Liver (tissue), 9 donors: ENCODE results near the gene SCGB3A1. TPM values are rescaled to one million over a fixed set of nuclear protein-coding genes. Genes with fewer than 3 reads are reported as not detected.

Source experiments
- DNase-seq: peaks from one replicate; pipeline ENCODE4 v3.0.0-alpha.2; 2017; ENCODE audit warnings: low spot score
- H3K27ac ChIP-seq, 2 donors: one replicate each; pipeline ENCODE4 v1.7.0; 2013; ENCODE audit warnings: inconsistent platforms in 2 of 2, low read length in 2 of 2, control low read depth in 1 of 2, low read depth in 1 of 2, mild to moderate bottlenecking in 1 of 2
- H3K27me3 ChIP-seq, 4 donors: one replicate each; pipeline versions ENCODE4 v1.6.1 to v1.7.0; 2013; ENCODE audit warnings: low read length in 3 of 4, inconsistent platforms in 1 of 4, mild to moderate bottlenecking in 1 of 4, moderate library complexity in 1 of 4; ENCODE audit not compliant: control insufficient read depth in 4 of 4, insufficient read depth in 4 of 4
- H3K36me3 ChIP-seq, 4 donors: one replicate each; pipeline versions ENCODE4 v1.6.1 to v1.7.0; 2013; ENCODE audit warnings: low read length in 3 of 4, mild to moderate bottlenecking in 3 of 4, low read depth in 1 of 4, moderate library complexity in 1 of 4; ENCODE audit not compliant: control insufficient read depth in 4 of 4, insufficient read depth in 3 of 4
- H3K4me1 ChIP-seq, 4 donors: one replicate each; pipeline versions ENCODE4 v1.6.1 to v1.7.0; 2013; ENCODE audit warnings: low read length in 3 of 4, mild to moderate bottlenecking in 3 of 4, moderate library complexity in 1 of 4; ENCODE audit not compliant: control insufficient read depth in 4 of 4, insufficient read depth in 4 of 4
- H3K4me3 ChIP-seq, 3 donors: one replicate each; pipeline versions ENCODE4 v1.6.1 to v1.7.0; 2013; ENCODE audit warnings: low read length in 3 of 3, control low read depth in 1 of 3, low read depth in 1 of 3, mild to moderate bottlenecking in 1 of 3
- H3K9ac ChIP-seq, 2 donors: one replicate each; pipeline ENCODE4 v1.7.0; 2013; ENCODE audit warnings: low read length in 2 of 2, mild to moderate bottlenecking in 2 of 2, moderate library complexity in 2 of 2, control low read depth in 1 of 2, low read depth in 1 of 2
- H3K9me3 ChIP-seq, 4 donors: one replicate each; pipeline versions ENCODE4 v1.6.1 to v1.7.0; 2013; ENCODE audit warnings: low read length in 3 of 4; ENCODE audit not compliant: control insufficient read depth in 4 of 4
- EGR1 ChIP-seq, 2 donors: IDR thresholded peaks; 2 replicates each; pipeline ENCODE4 v1.6.1; 2016 to 2018; ENCODE audit warnings: antibody characterized with exemption in 2 of 2, low read depth in 2 of 2
- FOXA2 ChIP-seq: IDR thresholded peaks from 2 replicates; pipeline ENCODE4 v1.6.1; 2016; ENCODE audit warnings: antibody characterized with exemption
- GABPA ChIP-seq, 2 donors: IDR thresholded peaks in 1 of 2; conservative IDR thresholded peaks in 1 of 2; 2 replicates each; pipeline ENCODE4 v1.6.1; 2016; ENCODE audit warnings: antibody characterized with exemption in 2 of 2, mild to moderate bottlenecking in 1 of 2, moderate library complexity in 1 of 2
- HNF4A ChIP-seq, 2 donors: conservative IDR thresholded peaks; 2 replicates each; pipeline ENCODE4 v1.6.1; 2016; ENCODE audit warnings: antibody characterized with exemption in 2 of 2, mild to moderate bottlenecking in 2 of 2
- HNF4G ChIP-seq: IDR thresholded peaks from 2 replicates; pipeline ENCODE4 v1.6.1; 2016; ENCODE audit warnings: antibody characterized with exemption
- JUND ChIP-seq, 2 donors: IDR thresholded peaks; 2 replicates each; pipeline ENCODE4 v1.6.1; 2016; ENCODE audit warnings: antibody characterized with exemption in 2 of 2
- NR2F2 ChIP-seq: IDR thresholded peaks from 2 replicates; pipeline ENCODE4 v1.6.1; 2016; ENCODE audit warnings: antibody characterized with exemption
- RAD21 ChIP-seq, 2 donors: IDR thresholded peaks; 2 replicates each; pipeline ENCODE4 v1.6.1; 2016; ENCODE audit warnings: antibody characterized with exemption in 2 of 2, mild to moderate bottlenecking in 2 of 2
- RXRA ChIP-seq, 2 donors: IDR thresholded peaks; 2 replicates each; pipeline ENCODE4 v1.6.1; 2017 to 2018; ENCODE audit warnings: antibody characterized with exemption in 2 of 2, mild to moderate bottlenecking in 1 of 2
- SP1 ChIP-seq: IDR thresholded peaks from 2 replicates; pipeline ENCODE4 v1.6.1; 2018; ENCODE audit warnings: antibody characterized with exemption, mild to moderate bottlenecking
- TAF1 ChIP-seq: conservative IDR thresholded peaks from 2 replicates; pipeline ENCODE4 v1.6.1; 2016; ENCODE audit warnings: antibody characterized with exemption, mild to moderate bottlenecking
- YY1 ChIP-seq: IDR thresholded peaks from 2 replicates; pipeline ENCODE4 v1.6.1; 2016; ENCODE audit warnings: antibody characterized with exemption, mild to moderate bottlenecking
- WGBS: extraction: QIAGEN DNeasy Blood & Tissue Kit; methylation state at CpG from one replicate; pipeline ENCODE4 v1.1.7; 2013; 5-methylcytosine and 5-hydroxymethylcytosine counted together
- polyA plus RNA-seq, 2 donors: library from polyadenylated mRNA; stranded (reverse) in 1 of 2; unstranded in 1 of 2; fragments of 200-250 nt in 1 of 2; fragments of >200 nt in 1 of 2; fragmentation: Nextera tagmentation in 1 of 2; extraction: Ambion mirVana in 1 of 2; gene quantifications; one replicate each; pipeline versions ENCODE4 v1.2.1 to v1.2.3, GENCODE V29; 2013 to 2015
- total RNA-seq, 2 donors: library from RNA; depleted of rRNA; stranded (reverse); fragments of >200 nt; gene quantifications; one replicate each; pipeline ENCODE4 v1.2.3, GENCODE V29; 2014
- TF ChIP-seq, protein P1 (sequence below): IDR thresholded peaks from 2 replicates; pipeline ENCODE4 v1.6.1; 2016; ENCODE audit warnings: antibody characterized with exemption, mild to moderate bottlenecking
- TF ChIP-seq, protein P2 (sequence below): IDR thresholded peaks from 2 replicates; pipeline ENCODE4 v1.6.1; 2016; ENCODE audit warnings: antibody characterized with exemption
- donor health status: healthy.
- donor health status: healthy.
- donor health status: healthy.
- donor health status: healthy.
- donor health status: healthy.

Gene SCGB3A1
- total and polyA plus RNA-seq, 4 donors: 1.5 TPM; not detected in 2

DNA sequence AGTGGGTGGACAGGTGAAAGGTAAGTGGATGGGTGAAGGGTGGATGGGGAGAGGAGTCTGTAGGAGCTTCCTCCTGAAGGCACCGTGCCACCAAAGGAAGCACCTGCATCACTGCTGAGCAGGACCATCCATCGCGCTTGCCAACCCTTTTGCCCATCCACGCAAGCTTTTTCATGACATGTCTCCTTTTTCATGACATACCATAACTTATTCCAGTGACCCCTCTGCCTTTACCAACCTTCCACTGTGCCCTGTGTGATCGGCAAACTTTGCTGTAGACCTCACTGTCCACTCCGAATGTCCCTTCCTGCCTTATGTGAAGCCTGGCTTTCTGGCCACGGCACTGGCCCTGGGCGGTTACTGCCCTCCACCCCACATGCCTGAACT is 44.7 kb upstream of the SCGB3A1 start:
- H3K9me3 ChIP-seq: no peaks in the 10 kb centered on the region
- H3K4me3 ChIP-seq: no peak overlapping the region
- H3K27me3 ChIP-seq: no peaks in the 10 kb centered on the region
- no peak for TF ChIP-seq HNF4A (conservative IDR thresholded peaks at IDR 0.05)
- TF ChIP-seq, protein P1, sequence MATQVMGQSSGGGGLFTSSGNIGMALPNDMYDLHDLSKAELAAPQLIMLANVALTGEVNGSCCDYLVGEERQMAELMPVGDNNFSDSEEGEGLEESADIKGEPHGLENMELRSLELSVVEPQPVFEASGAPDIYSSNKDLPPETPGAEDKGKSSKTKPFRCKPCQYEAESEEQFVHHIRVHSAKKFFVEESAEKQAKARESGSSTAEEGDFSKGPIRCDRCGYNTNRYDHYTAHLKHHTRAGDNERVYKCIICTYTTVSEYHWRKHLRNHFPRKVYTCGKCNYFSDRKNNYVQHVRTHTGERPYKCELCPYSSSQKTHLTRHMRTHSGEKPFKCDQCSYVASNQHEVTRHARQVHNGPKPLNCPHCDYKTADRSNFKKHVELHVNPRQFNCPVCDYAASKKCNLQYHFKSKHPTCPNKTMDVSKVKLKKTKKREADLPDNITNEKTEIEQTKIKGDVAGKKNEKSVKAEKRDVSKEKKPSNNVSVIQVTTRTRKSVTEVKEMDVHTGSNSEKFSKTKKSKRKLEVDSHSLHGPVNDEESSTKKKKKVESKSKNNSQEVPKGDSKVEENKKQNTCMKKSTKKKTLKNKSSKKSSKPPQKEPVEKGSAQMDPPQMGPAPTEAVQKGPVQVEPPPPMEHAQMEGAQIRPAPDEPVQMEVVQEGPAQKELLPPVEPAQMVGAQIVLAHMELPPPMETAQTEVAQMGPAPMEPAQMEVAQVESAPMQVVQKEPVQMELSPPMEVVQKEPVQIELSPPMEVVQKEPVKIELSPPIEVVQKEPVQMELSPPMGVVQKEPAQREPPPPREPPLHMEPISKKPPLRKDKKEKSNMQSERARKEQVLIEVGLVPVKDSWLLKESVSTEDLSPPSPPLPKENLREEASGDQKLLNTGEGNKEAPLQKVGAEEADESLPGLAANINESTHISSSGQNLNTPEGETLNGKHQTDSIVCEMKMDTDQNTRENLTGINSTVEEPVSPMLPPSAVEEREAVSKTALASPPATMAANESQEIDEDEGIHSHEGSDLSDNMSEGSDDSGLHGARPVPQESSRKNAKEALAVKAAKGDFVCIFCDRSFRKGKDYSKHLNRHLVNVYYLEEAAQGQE: no peak
- TF ChIP-seq GABPA (IDR thresholded peaks at IDR 0.05 in 1 of 2, conservative IDR thresholded peaks at IDR 0.05 in 1 of 2): no peak
- TF ChIP-seq NR2F2: no peak
- no peak for TF ChIP-seq FOXA2
- no peak for TF ChIP-seq YY1
- TF ChIP-seq EGR1 (IDR thresholded peaks at IDR 0.05; ENCODE audit: low read depth in 2 of 2): no peak
- H3K36me3 ChIP-seq: no peaks in the 10 kb centered on the region
- no peak overlapping the region for H3K27ac ChIP-seq
- peaks cover 0 to 2% (median 0%) of the 10 kb centered on the region in 4 donors for H3K4me1 ChIP-seq
- 85% methylated on average over 8 of the region's 8 CpGs for WGBS
- no peak for DNase-seq
- no peak overlapping the region for H3K9ac ChIP-seq

DNA sequence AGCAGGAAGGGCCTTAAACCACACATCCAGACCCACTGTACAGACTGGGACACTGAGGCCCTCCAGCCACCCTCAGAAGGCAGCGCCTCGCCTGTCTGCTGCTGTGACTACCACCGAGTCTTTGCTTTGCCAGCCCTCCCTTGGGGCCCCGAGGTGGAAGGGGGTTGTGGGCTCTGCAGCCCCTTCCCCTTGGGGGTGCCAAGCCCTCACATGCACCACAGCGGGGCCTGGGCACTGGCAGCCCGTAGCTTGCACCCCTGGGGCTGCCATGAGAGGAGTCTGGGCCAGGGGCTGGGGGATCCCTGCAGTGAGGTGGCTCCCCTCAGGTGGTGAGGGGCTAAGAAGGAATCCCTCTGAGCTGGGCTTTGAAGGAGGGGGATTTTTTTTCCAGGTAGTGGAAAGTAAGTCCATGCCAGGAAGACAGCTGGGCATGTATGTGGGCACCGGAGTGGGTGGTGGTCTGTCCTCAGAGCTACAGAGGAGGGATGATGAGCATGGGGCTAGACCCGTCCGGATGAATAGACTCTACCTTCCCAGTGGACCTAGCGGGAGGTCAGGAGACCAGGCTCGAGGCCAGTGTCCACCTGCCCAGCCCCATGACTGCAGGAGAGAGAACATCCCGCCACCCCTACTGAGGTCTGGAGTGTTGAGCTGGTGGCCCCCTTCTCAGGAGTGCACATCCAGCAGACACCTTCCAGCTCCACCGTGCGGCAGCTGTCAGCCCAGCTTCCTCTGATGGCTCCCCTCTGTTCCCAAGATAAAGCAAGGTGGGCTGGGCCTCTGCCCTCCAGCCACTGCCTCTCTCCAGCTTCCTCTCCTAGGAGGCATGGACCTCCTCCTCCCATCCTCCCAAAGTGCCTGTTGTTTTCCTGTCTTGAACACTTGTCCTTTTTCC is 42.2 kb upstream of the SCGB3A1 start:
- H3K36me3 ChIP-seq: no peaks in the 10 kb centered on the region
- no peak overlapping the region for H3K4me3 ChIP-seq
- no peak for TF ChIP-seq RXRA (IDR thresholded peaks at IDR 0.05)
- TF ChIP-seq TAF1: no peak
- no peak for TF ChIP-seq JUND (IDR thresholded peaks at IDR 0.05)
- no peak for TF ChIP-seq YY1
- TF ChIP-seq, protein P2, sequence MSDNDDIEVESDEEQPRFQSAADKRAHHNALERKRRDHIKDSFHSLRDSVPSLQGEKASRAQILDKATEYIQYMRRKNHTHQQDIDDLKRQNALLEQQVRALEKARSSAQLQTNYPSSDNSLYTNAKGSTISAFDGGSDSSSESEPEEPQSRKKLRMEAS: no peak
- no peak for TF ChIP-seq RAD21 (IDR thresholded peaks at IDR 0.05)
- TF ChIP-seq HNF4G: no peak
- no peak for TF ChIP-seq EGR1 (IDR thresholded peaks at IDR 0.05; ENCODE audit: low read depth in 2 of 2)
- no peak for TF ChIP-seq NR2F2
- TF ChIP-seq GABPA (IDR thresholded peaks at IDR 0.05 in 1 of 2, conservative IDR thresholded peaks at IDR 0.05 in 1 of 2): no peak
- no peak for TF ChIP-seq SP1
- TF ChIP-seq, protein P1: no peak
- no peak overlapping the region for H3K9ac ChIP-seq
- WGBS: 75% methylated on average over 14 of the region's 14 CpGs
- H3K27me3 ChIP-seq: no peaks in the 10 kb centered on the region
- no peaks in the 10 kb centered on the region for H3K9me3 ChIP-seq
- no peak for DNase-seq
- H3K4me1 ChIP-seq: no peaks in the 10 kb centered on the region
- no peak overlapping the region for H3K27ac ChIP-seq
